ENCODE results near the gene PITPNM1. TPM values are rescaled to one million over a fixed set of nuclear protein-coding genes. Genes with fewer than 3 reads are reported as not detected.

The PITPNM1 gene
- total and polyA plus RNA-seq, 4 donors: 34.0 to 118 (median 74.7) TPM

DNA sequence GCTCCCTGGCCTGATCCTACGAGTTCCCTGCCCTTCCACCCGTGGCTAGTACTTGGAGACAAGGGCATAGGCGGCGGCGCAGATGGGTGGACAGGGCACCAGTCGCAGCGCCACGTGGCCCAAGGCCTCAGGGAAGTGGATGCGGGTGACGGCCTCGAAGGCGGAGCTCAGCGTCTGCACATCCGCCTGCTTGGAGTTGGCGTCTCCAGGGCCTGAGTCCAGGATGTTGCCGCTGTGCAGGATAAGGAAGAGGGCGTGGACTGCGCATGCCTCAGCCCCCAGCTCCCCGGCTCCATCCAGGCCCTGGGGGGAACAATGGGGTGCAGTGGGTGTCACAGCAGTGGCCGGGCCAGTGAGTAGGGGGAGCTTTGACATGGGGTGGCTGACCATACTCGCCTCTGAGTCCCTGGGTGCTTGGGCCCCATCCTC is 6.6 kb downstream of the PITPNM1 start:
- Histone ChIP-seq H3K9me3 (ENCODE audit: control insufficient read depth, insufficient read depth, low read length) (no peaks in the 10 kb centered on the region), H3K27me3 (ENCODE audit: control insufficient read depth, insufficient read depth, low read length) (no peaks in the 10 kb centered on the region), H3K27ac (ENCODE audit: low read depth, low read length) (no peak overlapping the region), H3K4me3 (ENCODE audit: low read depth, low read length) (no peak overlapping the region), H3K36me3 (ENCODE audit: control insufficient read depth, insufficient read depth, low read length) (peaks cover 87% of the 10 kb centered on the region), H3K4me1 (ENCODE audit: control insufficient read depth, insufficient read depth, low read length) (peaks cover 24% of the 10 kb centered on the region)
- DNase-seq (ENCODE audit: low read depth in 4 of 6, low spot score in 6 of 6): no peak
- WGBS (ENCODE audit: insufficient coverage): 94% methylated on average over 20 of the region's 21 CpGs

DNA sequence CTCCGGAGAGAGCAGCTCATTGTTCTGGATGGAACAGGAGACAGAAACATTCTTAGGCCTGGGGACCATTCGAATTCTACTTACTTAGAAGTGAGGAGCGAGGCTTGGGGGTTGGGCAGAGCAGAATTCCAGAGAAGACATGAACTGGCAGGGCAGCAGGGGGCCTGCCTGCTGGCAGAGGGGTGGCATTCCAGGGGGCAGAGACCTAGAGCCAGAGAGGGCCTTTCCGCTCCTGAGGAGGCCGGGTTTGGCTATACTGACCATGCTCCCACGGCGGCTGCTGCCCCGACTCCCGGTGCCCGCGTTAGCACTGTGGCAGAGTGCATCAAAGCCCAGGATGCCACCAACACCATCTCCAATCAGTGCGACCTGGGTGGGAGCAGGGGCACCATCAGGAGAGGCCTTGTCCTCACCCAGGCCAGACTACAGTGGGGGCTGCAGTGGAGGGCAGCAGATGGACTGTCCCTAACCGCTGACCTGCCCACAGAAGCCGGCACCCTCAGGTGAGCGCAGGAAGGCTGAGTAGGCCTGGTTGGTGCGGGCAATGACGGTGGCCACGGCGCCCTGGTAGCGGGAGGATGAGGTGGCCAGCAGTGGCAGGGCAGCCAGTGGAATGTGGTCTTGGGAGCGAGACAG is 7.4 kb downstream of the PITPNM1 start:
- H3K36me3 ChIP-seq (ENCODE audit: control insufficient read depth, insufficient read depth, low read length): peaks cover 94% of the 10 kb centered on the region

DNA sequence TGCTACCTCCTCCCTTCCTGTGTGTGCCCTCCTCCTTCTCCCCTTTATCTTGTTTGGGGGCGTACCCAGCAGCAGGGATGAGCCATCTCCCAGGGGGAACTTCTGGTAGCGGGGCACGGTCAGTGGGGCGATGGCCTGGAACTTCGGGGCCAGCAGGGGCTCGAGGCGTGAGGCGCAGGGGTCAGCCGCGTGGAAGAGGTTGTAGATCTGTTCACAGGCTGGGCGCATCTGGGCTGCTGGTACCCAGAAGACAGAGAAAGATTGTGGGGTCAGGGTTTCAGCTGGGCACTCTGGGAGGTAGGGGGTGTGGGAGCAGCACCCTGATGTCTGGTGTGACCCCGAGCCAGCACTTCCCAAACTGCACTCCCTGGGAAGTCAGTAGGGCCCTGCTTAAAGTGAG is 9.1 kb downstream of the PITPNM1 start:
- no peaks in the 10 kb centered on the region for H3K27me3 ChIP-seq (ENCODE audit: control insufficient read depth, insufficient read depth, low read length)
- no peaks in the 10 kb centered on the region for H3K9me3 ChIP-seq (ENCODE audit: control insufficient read depth, insufficient read depth, low read length)
- H3K36me3 ChIP-seq (ENCODE audit: control insufficient read depth, insufficient read depth, low read length): peaks cover 94% of the 10 kb centered on the region
- no peak overlapping the region for H3K27ac ChIP-seq (ENCODE audit: low read depth, low read length)
- 95% methylated on average over 12 of the region's 12 CpGs for WGBS (ENCODE audit: insufficient coverage)
- DNase-seq (ENCODE audit: low read depth in 4 of 6, low spot score in 6 of 6): no peak
- no peak overlapping the region for H3K4me3 ChIP-seq (ENCODE audit: low read depth, low read length)
- H3K4me1 ChIP-seq (ENCODE audit: control insufficient read depth, insufficient read depth, low read length): peaks cover 9% of the 10 kb centered on the region

More for the DNA sequence above, 7.4 kb downstream of the PITPNM1 start:
- DNase-seq (ENCODE audit: low read depth in 4 of 6, low spot score in 6 of 6): no peak
- Histone ChIP-seq H3K4me1 (ENCODE audit: control insufficient read depth, insufficient read depth, low read length) (peaks cover 16% of the 10 kb centered on the region), H3K27me3 (ENCODE audit: control insufficient read depth, insufficient read depth, low read length) (no peaks in the 10 kb centered on the region), H3K4me3 (ENCODE audit: low read depth, low read length) (no peak overlapping the region), H3K9me3 (ENCODE audit: control insufficient read depth, insufficient read depth, low read length) (no peaks in the 10 kb centered on the region), H3K27ac (ENCODE audit: low read depth, low read length) (no peak overlapping the region)
- WGBS (ENCODE audit: insufficient coverage): 95% methylated on average over 21 of the region's 21 CpGs

DNA sequence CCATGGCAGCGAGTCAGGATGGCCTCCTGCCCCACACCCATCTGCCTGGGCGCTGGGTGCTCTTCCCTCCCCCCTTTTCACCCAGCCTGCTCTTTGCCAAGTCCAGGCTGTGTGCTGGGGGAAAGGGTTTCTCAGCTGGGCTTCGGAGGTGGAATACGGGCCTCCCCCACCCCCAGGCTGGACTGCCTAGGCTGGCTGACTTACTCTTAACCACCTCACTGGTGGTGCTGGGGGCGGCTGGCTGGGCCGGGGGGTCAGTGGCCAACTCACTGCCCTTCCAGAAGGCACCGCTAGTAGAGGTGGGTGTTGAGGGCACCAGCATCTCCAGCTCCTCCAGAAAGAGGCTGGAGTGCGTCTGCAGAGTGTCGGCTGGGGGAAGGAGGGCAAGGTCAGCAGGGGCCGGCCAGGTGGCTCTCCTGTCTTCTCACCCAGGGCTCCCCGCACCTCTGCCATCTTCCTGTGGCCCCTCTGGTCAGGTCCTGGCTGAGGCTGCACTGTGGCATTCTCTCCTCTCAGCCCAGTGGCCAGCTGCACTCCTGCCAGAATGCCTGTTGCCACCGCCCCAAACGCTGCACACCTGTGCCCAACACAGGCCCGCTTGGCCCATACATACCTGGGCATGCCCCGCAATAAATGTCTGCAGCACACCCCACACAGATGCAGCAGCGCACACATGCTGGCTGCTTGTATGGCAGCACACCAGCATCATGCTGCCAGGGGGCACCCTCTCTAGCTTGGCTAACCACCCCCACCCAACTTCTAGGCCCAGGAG is 9.7 kb downstream of the PITPNM1 start:
- WGBS (ENCODE audit: insufficient coverage): 92% methylated on average over 10 of the region's 16 CpGs

DNA sequence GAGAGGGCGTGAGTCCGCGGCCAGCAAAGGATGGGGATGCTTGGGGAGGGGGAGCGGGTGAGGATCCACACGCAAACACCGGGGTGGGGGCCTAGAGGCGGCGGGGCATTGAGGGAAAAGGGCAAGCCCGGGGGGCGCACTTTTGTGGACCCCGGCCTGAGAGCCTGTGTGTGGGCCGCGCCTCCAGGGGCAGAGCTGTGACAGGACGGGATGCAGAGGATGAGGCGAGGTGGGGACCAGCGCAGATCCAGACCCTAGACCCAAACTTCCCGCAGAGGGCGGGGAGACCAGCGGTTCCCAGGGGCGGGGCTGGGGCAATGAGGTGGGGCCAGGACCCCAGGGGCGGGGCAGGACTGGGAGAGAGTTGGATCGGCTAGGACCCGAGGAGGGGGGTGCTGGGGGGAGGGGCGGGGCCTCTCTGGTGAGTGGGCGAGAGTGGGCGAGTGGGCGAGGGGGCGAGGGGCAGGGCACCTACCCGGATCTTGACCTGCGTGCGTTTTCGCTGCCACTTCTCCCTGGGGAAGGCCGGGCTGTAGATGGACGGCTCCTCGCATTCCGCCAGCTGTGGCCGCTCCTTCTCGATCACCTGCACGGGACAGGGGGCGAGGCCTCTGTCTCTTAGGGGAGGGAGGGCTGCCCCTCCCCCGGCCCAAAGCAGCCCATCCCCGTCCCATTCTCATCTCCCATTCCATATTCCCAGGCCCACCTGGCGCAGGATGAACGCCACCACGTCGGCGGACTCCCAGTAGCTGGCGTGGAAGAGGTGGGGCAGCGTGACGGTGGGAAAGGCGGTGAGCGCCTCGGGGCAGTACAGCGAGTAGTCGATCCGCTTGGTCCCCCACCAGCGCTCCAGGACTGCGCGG is 10.6 kb downstream of the PITPNM1 start:
- Histone ChIP-seq H3K9me3 (ENCODE audit: control insufficient read depth, insufficient read depth, low read length) (no peaks in the 10 kb centered on the region), H3K36me3 (ENCODE audit: control insufficient read depth, insufficient read depth, low read length) (peaks cover 98% of the 10 kb centered on the region), H3K27ac (ENCODE audit: low read depth, low read length) (no peak overlapping the region), H3K4me3 (ENCODE audit: low read depth, low read length) (no peak overlapping the region), H3K27me3 (ENCODE audit: control insufficient read depth, insufficient read depth, low read length) (no peaks in the 10 kb centered on the region), H3K4me1 (ENCODE audit: control insufficient read depth, insufficient read depth, low read length) (peaks cover 11% of the 10 kb centered on the region)
- WGBS (ENCODE audit: insufficient coverage): 84% methylated on average over 51 of the region's 59 CpGs
- DNase-seq (ENCODE audit: low read depth in 4 of 6, low spot score in 6 of 6): no peak

More for the DNA sequence above, 9.7 kb downstream of the PITPNM1 start:
- peaks cover 13% of the 10 kb centered on the region for H3K4me1 ChIP-seq (ENCODE audit: control insufficient read depth, insufficient read depth, low read length)
- H3K9me3 ChIP-seq (ENCODE audit: control insufficient read depth, insufficient read depth, low read length): no peaks in the 10 kb centered on the region
- H3K27me3 ChIP-seq (ENCODE audit: control insufficient read depth, insufficient read depth, low read length): no peaks in the 10 kb centered on the region
- DNase-seq (ENCODE audit: low read depth in 4 of 6, low spot score in 6 of 6): no peak
- H3K36me3 ChIP-seq (ENCODE audit: control insufficient read depth, insufficient read depth, low read length): peaks cover 98% of the 10 kb centered on the region
- H3K27ac ChIP-seq (ENCODE audit: low read depth, low read length): no peak overlapping the region
- no peak overlapping the region for H3K4me3 ChIP-seq (ENCODE audit: low read depth, low read length)

DNA sequence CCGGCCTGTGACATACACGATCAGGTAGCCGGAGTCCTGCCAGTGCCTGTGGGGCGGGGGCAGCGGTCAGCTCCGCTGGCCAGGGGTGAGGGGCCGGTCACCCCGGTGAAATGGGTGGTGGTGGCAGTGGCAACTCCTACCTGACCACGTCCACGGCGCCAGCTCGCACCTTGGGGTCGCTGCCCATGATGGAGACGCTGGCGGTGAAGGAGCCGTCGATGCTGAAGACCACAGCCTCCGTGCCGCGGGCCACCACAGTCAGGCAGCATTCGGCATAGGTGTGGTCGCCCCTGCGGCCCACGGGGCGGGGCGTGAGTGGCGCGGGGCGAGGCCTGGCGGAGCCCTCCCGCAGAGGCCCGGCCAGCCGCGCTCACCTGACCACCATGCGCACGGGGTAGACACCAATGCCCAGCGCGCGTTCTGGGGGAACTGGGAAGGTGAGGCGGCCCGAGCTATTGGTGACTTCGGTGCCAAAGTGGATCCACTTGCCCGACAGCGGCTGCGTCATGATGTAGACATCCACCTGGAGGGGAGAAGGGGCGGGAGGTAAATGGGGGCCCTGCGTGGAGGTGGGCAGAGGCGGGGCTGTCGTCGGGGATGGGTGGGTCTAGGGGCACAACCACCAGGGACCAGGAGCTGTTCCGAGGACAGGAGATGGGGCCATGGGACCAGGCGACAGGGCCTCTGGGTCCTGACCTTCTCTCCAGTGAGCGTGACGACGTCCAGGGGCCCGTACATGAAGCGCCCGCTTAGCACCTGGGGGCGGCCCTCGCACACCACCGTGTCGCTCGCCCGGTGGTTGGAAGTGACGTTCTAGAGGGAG is 11.4 kb downstream of the PITPNM1 start:
- no peak overlapping the region for H3K4me3 ChIP-seq (ENCODE audit: low read depth, low read length)
- peaks cover 100% of the 10 kb centered on the region for H3K36me3 ChIP-seq (ENCODE audit: control insufficient read depth, insufficient read depth, low read length)
- peaks cover 11% of the 10 kb centered on the region for H3K4me1 ChIP-seq (ENCODE audit: control insufficient read depth, insufficient read depth, low read length)
- no peaks in the 10 kb centered on the region for H3K9me3 ChIP-seq (ENCODE audit: control insufficient read depth, insufficient read depth, low read length)
- no peak overlapping the region for H3K27ac ChIP-seq (ENCODE audit: low read depth, low read length)
- DNase-seq (ENCODE audit: low read depth in 4 of 6, low spot score in 6 of 6): no peak
- WGBS (ENCODE audit: insufficient coverage): 94% methylated on average over 59 of the region's 65 CpGs
- H3K27me3 ChIP-seq (ENCODE audit: control insufficient read depth, insufficient read depth, low read length): no peaks in the 10 kb centered on the region

DNA sequence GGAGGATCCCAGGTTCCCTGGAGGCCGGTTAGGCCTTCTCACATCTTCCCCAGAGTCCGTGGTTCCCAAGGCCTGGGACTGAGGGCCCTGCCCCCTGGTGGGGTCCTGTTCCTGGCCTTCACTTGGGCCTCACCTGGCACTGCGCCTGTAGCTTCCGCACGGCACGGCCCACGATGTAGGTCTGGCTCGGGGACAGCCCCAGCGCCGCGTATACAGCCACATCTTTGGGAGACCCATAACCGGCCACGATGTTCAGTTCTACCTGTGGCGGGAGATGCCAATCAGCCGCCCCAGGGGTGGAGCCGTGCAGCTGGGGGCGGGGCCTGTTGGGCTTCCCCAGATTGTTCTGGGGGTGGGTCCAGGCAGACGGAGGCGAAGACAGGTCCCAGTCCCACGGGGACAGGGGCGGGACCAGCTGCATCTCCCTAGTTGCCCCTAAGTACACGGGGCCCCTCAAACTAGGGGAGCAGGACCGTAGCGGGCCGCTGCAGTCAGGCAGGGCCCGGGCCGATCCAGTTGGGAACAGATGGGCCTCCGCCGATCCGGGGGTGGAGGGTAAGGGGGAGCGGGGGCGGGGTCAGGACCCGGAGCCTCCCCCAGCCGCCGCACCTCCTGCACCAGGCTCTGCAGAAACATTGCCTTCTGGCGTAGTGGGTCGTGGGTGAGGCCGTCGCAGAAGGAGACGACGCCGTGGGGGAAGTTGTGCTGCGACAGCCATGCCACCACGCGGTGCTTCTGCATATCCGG is 12.2 kb downstream of the PITPNM1 start:
- Histone ChIP-seq H3K9me3 (ENCODE audit: control insufficient read depth, insufficient read depth, low read length) (no peaks in the 10 kb centered on the region), H3K27ac (ENCODE audit: low read depth, low read length) (no peak overlapping the region), H3K4me1 (ENCODE audit: control insufficient read depth, insufficient read depth, low read length) (peaks cover 5% of the 10 kb centered on the region), H3K27me3 (ENCODE audit: control insufficient read depth, insufficient read depth, low read length) (no peaks in the 10 kb centered on the region), H3K4me3 (ENCODE audit: low read depth, low read length) (no peak overlapping the region), H3K36me3 (ENCODE audit: control insufficient read depth, insufficient read depth, low read length) (peaks cover 99% of the 10 kb centered on the region)
- DNase-seq (ENCODE audit: low read depth in 4 of 6, low spot score in 6 of 6): no peak
- 84% methylated on average over 45 of the region's 46 CpGs for WGBS (ENCODE audit: insufficient coverage)

DNA sequence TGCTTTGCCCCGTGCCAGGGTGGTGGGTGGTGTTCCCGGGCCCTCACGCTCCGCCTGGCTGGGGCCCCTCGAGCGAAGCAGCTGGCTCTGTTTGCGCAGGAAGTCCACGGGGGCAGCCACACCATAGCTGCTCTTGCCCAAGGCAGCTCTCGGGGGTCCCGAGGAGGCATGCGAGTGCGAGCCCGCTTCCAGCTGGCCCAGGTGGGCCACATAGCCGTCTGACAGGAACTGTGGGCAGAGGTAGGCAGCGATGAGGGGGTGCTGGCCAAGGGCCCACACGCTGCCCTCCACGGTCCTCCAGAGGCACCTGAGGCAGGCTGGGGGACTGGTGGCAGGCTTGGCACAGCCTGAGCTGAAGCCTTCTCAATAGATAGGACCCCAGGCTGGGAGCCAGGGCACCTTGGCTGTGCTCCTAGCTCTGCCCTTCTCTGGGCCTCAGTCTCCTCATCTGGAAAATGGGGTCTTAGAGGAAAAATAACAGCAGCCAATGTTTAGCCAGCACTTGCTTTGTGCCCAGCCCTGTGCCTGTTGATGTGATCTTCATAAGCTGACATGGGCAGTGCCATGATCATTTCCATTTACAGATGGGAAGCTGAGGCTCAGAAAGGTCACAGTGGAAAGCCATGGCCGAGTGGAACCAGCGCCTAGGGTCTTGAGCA is 13.0 kb downstream of the PITPNM1 start:
- H3K9me3 ChIP-seq (ENCODE audit: control insufficient read depth, insufficient read depth, low read length): no peaks in the 10 kb centered on the region
- peaks cover 99% of the 10 kb centered on the region for H3K36me3 ChIP-seq (ENCODE audit: control insufficient read depth, insufficient read depth, low read length)
- peaks cover 5% of the 10 kb centered on the region for H3K4me1 ChIP-seq (ENCODE audit: control insufficient read depth, insufficient read depth, low read length)
- H3K4me3 ChIP-seq (ENCODE audit: low read depth, low read length): no peak overlapping the region
- DNase-seq (ENCODE audit: low read depth in 4 of 6, low spot score in 6 of 6): no peak
- H3K27me3 ChIP-seq (ENCODE audit: control insufficient read depth, insufficient read depth, low read length): no peaks in the 10 kb centered on the region
- no peak overlapping the region for H3K27ac ChIP-seq (ENCODE audit: low read depth, low read length)
- WGBS (ENCODE audit: insufficient coverage): 86% methylated on average over 19 of the region's 19 CpGs

Data from spinal cord (tissue), 10 donors.